Left lung (tissue), 10 donors: ENCODE results near the gene TCF7. TPM values are rescaled to one million over a fixed set of nuclear protein-coding genes. Genes with fewer than 3 reads are reported as not detected.

ENCODE experiments used
- ATAC-seq: fragments of 200-7000 bp; cut with Tn5 transposase; one replicate; pipeline ENCODE4 v1.9.1; 2020; ENCODE audit warnings: moderate library complexity
- DNase-seq, 4 donors: peaks; one replicate each; pipeline ENCODE4 v3.0.0-alpha.2; 2013 to 2020
- H3K27ac ChIP-seq, 2 donors: fragments of 200-600 bp; sonication (generic) in 1 of 2; one replicate each; pipeline versions ENCODE4 v1.5.0 to v1.8.0; 2020 to 2021
- H3K27me3 ChIP-seq, 2 donors: fragments of 200-600 bp; sonication (generic) in 1 of 2; one replicate each; pipeline versions ENCODE4 v1.5.0 to v1.8.0; 2020 to 2021
- H3K36me3 ChIP-seq, 2 donors: fragments of 200-600 bp; sonication (generic) in 1 of 2; one replicate each; pipeline versions ENCODE4 v1.5.0 to v1.8.0; 2020 to 2021
- H3K4me1 ChIP-seq, 2 donors: fragments of 200-600 bp; one replicate each; pipeline ENCODE4 v1.8.0; 2021
- H3K4me3 ChIP-seq, 2 donors: fragments of 200-600 bp; sonication (generic) in 1 of 2; one replicate each; pipeline versions ENCODE4 v1.5.0 to v1.8.0; 2020 to 2021; ENCODE audit warnings: mild to moderate bottlenecking in 1 of 2
- H3K9me3 ChIP-seq, 2 donors: fragments of 200-600 bp; sonication (generic) in 1 of 2; one replicate each; pipeline versions ENCODE4 v1.5.0 to v1.8.0; 2020 to 2021
- intact Hi-C, 2 donors: fragments of 100-400 bp; cut with DNase I; formaldehyde crosslinking; loops; one replicate each; pipeline versions ENCODE4 v1.11.2 to v1.14.2; 2022
- polyA plus RNA-seq, 6 donors: library from polyadenylated mRNA; unstranded; fragments of 120-200 nt; gene quantifications; one replicate each; pipeline ENCODE4 v1.2.1, GENCODE V29; 2013; ENCODE audit not compliant: insufficient read length in 6 of 6
- total RNA-seq, 2 donors: library from RNA; stranded (reverse); fragmentation: NEBNext Ultra II Directional; extraction: Animal tissue kit (Norgen Biotek cat#: 25700); gene quantifications; one replicate each; pipeline ENCODE4 v1.2.1, GENCODE V29; 2021
- TF ChIP-seq, protein P1 (sequence below), 2 donors: fragments of 200-600 bp; sonication (generic) in 1 of 2; IDR thresholded peaks; one replicate each; pipeline versions ENCODE4 v1.5.0 to v1.8.0; 2021; ENCODE audit warnings: antibody characterized with exemption in 2 of 2
- donor health status: DM: no; HTN: yes; CAD: no.
- donor health status: DM: no; HTN: no; CAD: no.

The TCF7 gene
- total and polyA plus RNA-seq, 8 donors = 4.8 to 18.8 (median 17.4) TPM

DNA sequence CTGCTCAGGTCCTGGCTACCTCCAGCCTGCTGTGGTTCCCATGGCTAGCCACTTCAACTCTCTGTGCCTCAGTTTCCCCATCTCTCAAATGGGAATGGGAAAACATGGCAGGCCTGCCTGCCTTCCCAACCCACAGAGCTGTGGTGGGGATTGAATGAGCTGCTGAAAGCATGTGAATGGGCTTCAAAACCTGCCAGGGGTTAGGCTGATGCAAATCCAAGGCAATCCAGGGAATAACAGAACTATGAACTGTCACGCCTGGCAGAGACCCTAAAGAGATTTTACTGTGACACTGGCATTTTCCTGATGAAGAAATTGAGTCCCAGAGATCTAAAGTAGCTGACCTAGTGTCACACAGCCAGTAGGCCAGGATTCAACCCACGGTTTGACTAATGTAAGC, 29.9 kb upstream of the TCF7 start:
- H3K36me3 ChIP-seq = no peaks in the 10 kb centered on the region
- DNase-seq = no peak
- H3K4me3 ChIP-seq = no peak overlapping the region
- H3K27ac ChIP-seq = no peak overlapping the region
- TF ChIP-seq, protein P1, sequence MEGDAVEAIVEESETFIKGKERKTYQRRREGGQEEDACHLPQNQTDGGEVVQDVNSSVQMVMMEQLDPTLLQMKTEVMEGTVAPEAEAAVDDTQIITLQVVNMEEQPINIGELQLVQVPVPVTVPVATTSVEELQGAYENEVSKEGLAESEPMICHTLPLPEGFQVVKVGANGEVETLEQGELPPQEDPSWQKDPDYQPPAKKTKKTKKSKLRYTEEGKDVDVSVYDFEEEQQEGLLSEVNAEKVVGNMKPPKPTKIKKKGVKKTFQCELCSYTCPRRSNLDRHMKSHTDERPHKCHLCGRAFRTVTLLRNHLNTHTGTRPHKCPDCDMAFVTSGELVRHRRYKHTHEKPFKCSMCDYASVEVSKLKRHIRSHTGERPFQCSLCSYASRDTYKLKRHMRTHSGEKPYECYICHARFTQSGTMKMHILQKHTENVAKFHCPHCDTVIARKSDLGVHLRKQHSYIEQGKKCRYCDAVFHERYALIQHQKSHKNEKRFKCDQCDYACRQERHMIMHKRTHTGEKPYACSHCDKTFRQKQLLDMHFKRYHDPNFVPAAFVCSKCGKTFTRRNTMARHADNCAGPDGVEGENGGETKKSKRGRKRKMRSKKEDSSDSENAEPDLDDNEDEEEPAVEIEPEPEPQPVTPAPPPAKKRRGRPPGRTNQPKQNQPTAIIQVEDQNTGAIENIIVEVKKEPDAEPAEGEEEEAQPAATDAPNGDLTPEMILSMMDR (IDR thresholded peaks at IDR 0.05) = no peak
- H3K4me1 ChIP-seq = no peaks in the 10 kb centered on the region
- H3K27me3 ChIP-seq = no peaks in the 10 kb centered on the region
- intact Hi-C loops = no loop called here
- ATAC-seq = no peak
- H3K9me3 ChIP-seq = no peaks in the 10 kb centered on the region

DNA sequence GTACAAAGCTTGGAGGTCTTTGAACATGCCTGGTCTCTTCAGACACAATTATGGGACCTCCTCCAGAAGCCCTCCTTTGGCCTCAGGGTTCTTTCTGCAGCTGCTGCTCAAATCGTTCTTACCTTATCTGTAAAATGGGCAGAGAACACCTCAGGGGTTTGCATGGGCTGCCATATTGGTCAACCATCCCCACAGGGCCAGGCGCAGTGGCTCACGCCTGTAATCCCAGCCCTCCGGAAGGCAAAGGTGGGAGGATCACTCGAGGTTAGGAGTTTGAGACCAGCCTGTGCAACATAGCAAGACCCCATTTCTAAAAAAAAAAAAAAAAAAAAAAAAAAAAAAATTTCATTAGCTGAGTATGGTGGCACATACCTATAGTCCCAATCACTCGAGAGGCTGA, 29.1 kb upstream of the TCF7 start:
- ATAC-seq = no peak
- TF ChIP-seq, protein P1 (IDR thresholded peaks at IDR 0.05) = no peak
- DNase-seq = no peak
- no peak overlapping the region for H3K4me3 ChIP-seq
- intact Hi-C loops = no loop called here
- no peaks in the 10 kb centered on the region for H3K4me1 ChIP-seq
- no peak overlapping the region for H3K27ac ChIP-seq
- no peaks in the 10 kb centered on the region for H3K9me3 ChIP-seq
- no peaks in the 10 kb centered on the region for H3K36me3 ChIP-seq
- H3K27me3 ChIP-seq = no peaks in the 10 kb centered on the region

DNA sequence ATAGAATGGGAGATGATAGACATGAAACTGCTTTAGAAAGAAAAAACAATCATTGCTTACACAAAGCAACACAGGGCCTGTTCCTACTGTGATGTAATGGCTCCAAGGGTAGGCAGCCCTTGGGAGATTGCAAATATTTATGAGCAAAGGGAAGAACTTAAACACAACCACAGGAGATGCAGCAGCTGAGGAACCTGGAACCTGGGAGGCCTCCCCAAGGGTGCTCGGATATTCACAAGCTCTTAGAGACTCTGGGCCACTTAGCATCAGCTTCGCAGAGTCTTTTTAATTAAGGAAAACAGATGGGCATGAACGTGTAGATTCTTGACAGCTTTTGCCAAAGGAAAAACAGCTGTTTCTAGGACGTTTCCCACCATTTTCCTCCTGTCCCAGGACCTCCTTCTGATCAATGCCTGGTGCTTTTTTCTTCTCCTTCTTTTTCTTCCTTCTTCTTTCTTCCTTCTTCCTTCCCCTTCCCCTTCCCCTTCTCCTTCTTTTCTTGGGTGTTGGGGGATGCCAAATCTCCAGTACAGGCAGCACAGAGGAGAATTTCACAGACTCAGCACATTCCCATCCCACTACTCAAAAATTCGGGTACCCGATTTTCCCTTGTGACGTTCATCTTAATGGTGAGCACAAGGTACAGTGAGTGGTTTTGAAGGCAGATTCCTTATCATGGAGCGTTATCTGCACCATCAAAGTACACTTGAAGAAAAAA, 28.1 kb upstream of the TCF7 start:
- intact Hi-C loops = no loop called here
- TF ChIP-seq, protein P1 (IDR thresholded peaks at IDR 0.05) = no peak
- Histone ChIP-seq H3K27me3 (no peaks in the 10 kb centered on the region), H3K9me3 (no peaks in the 10 kb centered on the region), H3K4me3 (no peak overlapping the region), H3K4me1 (no peaks in the 10 kb centered on the region), H3K36me3 (no peaks in the 10 kb centered on the region), H3K27ac (no peak overlapping the region)
- ATAC-seq = no peak
- no peak for DNase-seq

DNA sequence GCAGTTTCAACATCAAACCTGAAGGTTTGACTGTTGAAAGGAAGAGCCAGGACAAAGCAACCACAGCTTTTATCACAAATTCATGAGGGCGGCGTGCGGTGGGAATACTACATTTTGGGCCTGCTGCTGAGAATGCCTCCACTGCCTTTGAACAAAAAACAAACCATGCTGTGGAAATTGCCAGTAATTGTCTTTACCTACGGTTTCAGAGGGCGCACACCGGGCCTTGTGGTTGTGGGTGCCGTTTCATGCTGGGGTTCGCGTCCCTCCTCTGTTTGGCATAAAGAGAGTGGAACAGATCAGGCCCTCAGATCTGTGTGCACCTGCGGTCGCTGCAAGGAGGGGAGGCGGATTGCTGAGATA, 27.6 kb upstream of the TCF7 start:
- DNase-seq = no peak
- ATAC-seq = no peak
- intact Hi-C loops = no loop called here
- TF ChIP-seq, protein P1 (IDR thresholded peaks at IDR 0.05) = no peak
- Histone ChIP-seq H3K4me1 (no peaks in the 10 kb centered on the region), H3K36me3 (no peaks in the 10 kb centered on the region), H3K27ac (no peak overlapping the region), H3K9me3 (no peaks in the 10 kb centered on the region), H3K27me3 (no peaks in the 10 kb centered on the region), H3K4me3 (no peak overlapping the region)

DNA sequence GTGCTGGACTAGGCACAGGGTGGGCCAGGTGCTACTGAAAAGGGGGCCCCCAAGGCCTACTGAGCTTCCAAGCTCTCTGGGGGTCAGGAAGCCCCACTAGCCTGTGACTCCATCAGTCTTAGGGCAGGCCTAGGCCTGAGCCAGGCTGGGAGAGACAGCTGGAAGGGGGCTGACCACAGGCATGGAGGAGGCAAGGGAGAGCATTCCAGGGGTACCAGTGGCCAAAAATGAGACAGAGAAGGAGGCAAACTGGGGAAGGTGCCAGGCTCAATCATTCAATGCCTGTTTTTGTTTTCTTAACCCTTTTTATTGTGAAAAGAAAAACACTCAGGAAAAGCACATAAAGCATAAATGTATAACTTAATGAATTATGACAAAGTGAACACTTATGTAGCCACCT, 26.2 kb upstream of the TCF7 start:
- Histone ChIP-seq H3K27ac (no peak overlapping the region), H3K36me3 (no peaks in the 10 kb centered on the region), H3K4me3 (no peak overlapping the region), H3K27me3 (no peaks in the 10 kb centered on the region), H3K4me1 (no peaks in the 10 kb centered on the region), H3K9me3 (no peaks in the 10 kb centered on the region)
- ATAC-seq (no peak), DNase-seq (no peak)
- intact Hi-C loops = no loop called here
- TF ChIP-seq, protein P1 (IDR thresholded peaks at IDR 0.05) = no peak
